Trophoblast cell (in vitro differentiated cells and primary cell): ENCODE data around the gene PTPRE.

Source experiments
- DNase-seq, 2 donors: peaks; one replicate each; pipeline ENCODE4 v3.0.0-alpha.2; 2016
- H2AFZ ChIP-seq: 2 replicates; pipeline ENCODE4 v1.6.1; 2013; ENCODE audit warnings: low read length, moderate library complexity, mild to moderate bottlenecking; ENCODE audit not compliant: insufficient read depth, poor library complexity
- H2AK5ac ChIP-seq: 2 replicates; pipeline ENCODE4 v1.6.1; 2013; ENCODE audit warnings: mild to moderate bottlenecking, low read length
- H2BK120ac ChIP-seq: 2 replicates; pipeline ENCODE4 v1.6.1; 2013; ENCODE audit warnings: low read length, mild to moderate bottlenecking, moderate library complexity; ENCODE audit not compliant: insufficient read depth, poor library complexity
- H2BK12ac ChIP-seq: 2 replicates; pipeline ENCODE4 v1.6.1; 2013; ENCODE audit warnings: mild to moderate bottlenecking, low read length, moderate library complexity
- H2BK5ac ChIP-seq: 2 replicates; pipeline ENCODE4 v1.6.1; 2013; ENCODE audit warnings: low read length, low read depth, moderate library complexity, mild to moderate bottlenecking; ENCODE audit not compliant: poor library complexity
- H3K14ac ChIP-seq: 2 replicates; pipeline ENCODE4 v1.6.1; 2013; ENCODE audit warnings: mild to moderate bottlenecking, low read length
- H3K18ac ChIP-seq: 2 replicates; pipeline ENCODE4 v1.6.1; 2013; ENCODE audit warnings: mild to moderate bottlenecking, low read length
- H3K23ac ChIP-seq: 2 replicates; pipeline ENCODE4 v1.6.1; 2013; ENCODE audit warnings: low read length
- H3K27ac ChIP-seq: 2 replicates; pipeline ENCODE4 v1.5.1; 2013; ENCODE audit warnings: low read depth, mild to moderate bottlenecking, inconsistent platforms, low read length, moderate library complexity
- H3K27me3 ChIP-seq: 2 replicates; pipeline ENCODE4 v1.6.1; 2013; ENCODE audit warnings: inconsistent platforms, mild to moderate bottlenecking, low read length, moderate library complexity; ENCODE audit not compliant: insufficient read depth
- H3K36me3 ChIP-seq, 2 experiments: 1 replicate in 1 of 2; 2 replicates in 1 of 2; pipeline ENCODE4 v1.6.1; 2013; ENCODE audit warnings: low read length in 2 of 2, mild to moderate bottlenecking in 2 of 2, moderate library complexity in 1 of 2; ENCODE audit not compliant: insufficient read depth in 2 of 2, control insufficient read depth in 1 of 2
- H3K4ac ChIP-seq: 2 replicates; pipeline ENCODE4 v1.6.1; 2013; ENCODE audit warnings: low read depth, mild to moderate bottlenecking, low read length, moderate library complexity
- H3K4me1 ChIP-seq, 2 experiments: 1 replicate in 1 of 2; 2 replicates in 1 of 2; pipeline ENCODE4 v1.6.1; 2013; ENCODE audit warnings: low read length in 2 of 2, mild to moderate bottlenecking in 2 of 2, moderate library complexity in 1 of 2; ENCODE audit not compliant: insufficient read depth in 2 of 2, control insufficient read depth in 1 of 2
- H3K4me2 ChIP-seq: 2 replicates; pipeline ENCODE4 v1.6.1; 2013; ENCODE audit warnings: inconsistent platforms, mild to moderate bottlenecking, low read length, moderate library complexity
- H3K4me3 ChIP-seq: 2 replicates; pipeline ENCODE4 v1.5.1; 2013; ENCODE audit warnings: mild to moderate bottlenecking, low read depth, low read length, inconsistent platforms
- H3K79me1 ChIP-seq: one replicate; pipeline ENCODE4 v1.6.1; 2013; ENCODE audit warnings: low read length
- H3K79me2 ChIP-seq: 2 replicates; pipeline ENCODE4 v1.6.1; 2013; ENCODE audit warnings: low read length, mild to moderate bottlenecking; ENCODE audit not compliant: control insufficient read depth, insufficient read depth, poor library complexity
- H3K9ac ChIP-seq: 2 replicates; pipeline ENCODE4 v1.6.1; 2013; ENCODE audit warnings: mild to moderate bottlenecking, low read length
- H3K9me3 ChIP-seq: 2 replicates; pipeline ENCODE4 v1.6.1; 2013; ENCODE audit warnings: low read depth, mild to moderate bottlenecking, control low read depth, inconsistent platforms, low read length; ENCODE audit not compliant: insufficient read depth
- H4K12ac ChIP-seq: 2 replicates; pipeline ENCODE4 v1.6.1; 2013; ENCODE audit warnings: low read depth, mild to moderate bottlenecking, low read length, moderate library complexity
- H4K8ac ChIP-seq: 2 replicates; pipeline ENCODE4 v1.6.1; 2013; ENCODE audit warnings: low read depth, mild to moderate bottlenecking, low read length, moderate library complexity
- H4K91ac ChIP-seq: one replicate; pipeline ENCODE4 v1.6.1; 2013; ENCODE audit warnings: low read depth, mild to moderate bottlenecking, low read length, moderate library complexity
- WGBS: extraction: QIAGEN DNeasy Blood & Tissue Kit; methylation state at CpG from one replicate; pipeline ENCODE4 v1.1.7; 2013; ENCODE audit warnings: missing lambda C conversion rate; ENCODE audit not compliant: insufficient read length, insufficient coverage; ENCODE audit errors: extremely low coverage; 5-methylcytosine and 5-hydroxymethylcytosine counted together

Gene PTPRE

DNA sequence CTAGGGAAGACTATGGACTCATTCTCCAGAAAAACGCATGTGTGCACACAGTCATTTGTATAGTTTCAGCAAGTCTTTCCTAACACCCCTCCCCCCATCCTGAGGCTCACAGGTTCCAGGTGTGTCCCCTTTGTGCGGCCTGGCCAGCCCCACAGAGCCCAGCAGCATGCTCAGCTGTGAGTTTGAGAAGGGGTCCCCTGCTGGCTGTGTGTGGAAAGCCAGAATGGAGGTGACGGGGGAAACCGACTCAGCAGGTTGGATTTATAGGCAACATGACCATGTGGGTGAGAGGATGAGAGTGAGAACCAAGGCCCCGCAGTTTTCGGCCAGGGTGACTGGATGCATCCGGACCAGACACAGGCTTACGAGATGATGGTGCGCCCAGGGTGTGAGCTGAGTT, 9.9 kb downstream of the PTPRE start:
- no CpG with 5 or more reads among the region's 9 CpGs for WGBS

DNA sequence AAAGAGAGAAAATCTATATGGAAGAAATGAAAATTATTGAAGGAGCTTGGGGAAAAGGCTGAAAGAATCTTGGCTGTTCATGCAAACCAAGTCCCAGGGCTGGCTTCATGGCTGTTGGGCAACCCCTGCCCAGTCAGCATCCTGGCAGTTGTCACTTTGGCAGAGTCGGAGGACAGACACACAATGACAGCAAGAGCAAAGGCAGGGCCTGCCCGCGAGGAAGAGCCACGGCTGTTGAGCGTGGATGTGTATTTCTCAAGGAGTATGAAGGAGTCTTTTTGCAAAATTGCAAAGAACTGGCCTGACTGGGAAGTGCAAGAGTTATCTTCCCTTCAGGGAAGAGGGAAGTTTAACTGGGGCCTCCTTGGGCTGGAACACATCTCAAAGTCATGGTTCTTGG, 11.7 kb downstream of the PTPRE start:
- H3K4me2 ChIP-seq = no peak overlapping the region
- H3K14ac ChIP-seq = no peak overlapping the region
- no peak overlapping the region for H3K27ac ChIP-seq
- H3K79me1 ChIP-seq = peaks cover 22% of the 10 kb centered on the region
- H4K91ac ChIP-seq = no peak overlapping the region
- DNase-seq = no peak
- H3K27me3 ChIP-seq = no peaks in the 10 kb centered on the region
- peak overlapping the region; percentile 55 for H2AK5ac ChIP-seq
- H3K4me3 ChIP-seq = no peak overlapping the region
- H3K9me3 ChIP-seq = no peaks in the 10 kb centered on the region
- H3K4me1 ChIP-seq = peaks cover 14 to 30% of the 10 kb centered on the region in 2 experiments
- H2BK120ac ChIP-seq = no peak overlapping the region
- no peak overlapping the region for H3K9ac ChIP-seq
- H3K79me2 ChIP-seq = no peaks in the 10 kb centered on the region
- H3K18ac ChIP-seq = no peak overlapping the region
- no peak overlapping the region for H3K4ac ChIP-seq
- H2BK12ac ChIP-seq = peak overlapping the region; percentile 21
- H4K8ac ChIP-seq = no peak overlapping the region
- no peak overlapping the region for H2AFZ ChIP-seq
- no peak overlapping the region for H4K12ac ChIP-seq
- no peak overlapping the region for H3K23ac ChIP-seq
- no peak overlapping the region for H2BK5ac ChIP-seq
- no peaks in the 10 kb centered on the region for H3K36me3 ChIP-seq
- no CpG with 5 or more reads among the region's 5 CpGs for WGBS

More for the DNA sequence above, 9.9 kb downstream of the PTPRE start:
- Histone ChIP-seq H3K36me3 (no peaks in the 10 kb centered on the region), H4K91ac (no peak overlapping the region), H4K12ac (no peak overlapping the region), H3K79me2 (no peaks in the 10 kb centered on the region), H3K4ac (no peak overlapping the region), H2AFZ (no peak overlapping the region), H2AK5ac (no peak overlapping the region), H3K9me3 (no peaks in the 10 kb centered on the region), H2BK12ac (no peak overlapping the region), H3K9ac (no peak overlapping the region), H2BK120ac (no peak overlapping the region), H3K27ac (no peak overlapping the region), H3K4me2 (no peak overlapping the region), H3K4me3 (no peak overlapping the region), H3K79me1 (peaks cover 12% of the 10 kb centered on the region), H4K8ac (no peak overlapping the region), H3K27me3 (no peaks in the 10 kb centered on the region), H3K23ac (no peak overlapping the region), H3K18ac (no peak overlapping the region), H3K14ac (no peak overlapping the region), H2BK5ac (no peak overlapping the region), H3K4me1 (peaks cover 4 to 21% of the 10 kb centered on the region in 2 experiments)
- DNase-seq = no peak

DNA sequence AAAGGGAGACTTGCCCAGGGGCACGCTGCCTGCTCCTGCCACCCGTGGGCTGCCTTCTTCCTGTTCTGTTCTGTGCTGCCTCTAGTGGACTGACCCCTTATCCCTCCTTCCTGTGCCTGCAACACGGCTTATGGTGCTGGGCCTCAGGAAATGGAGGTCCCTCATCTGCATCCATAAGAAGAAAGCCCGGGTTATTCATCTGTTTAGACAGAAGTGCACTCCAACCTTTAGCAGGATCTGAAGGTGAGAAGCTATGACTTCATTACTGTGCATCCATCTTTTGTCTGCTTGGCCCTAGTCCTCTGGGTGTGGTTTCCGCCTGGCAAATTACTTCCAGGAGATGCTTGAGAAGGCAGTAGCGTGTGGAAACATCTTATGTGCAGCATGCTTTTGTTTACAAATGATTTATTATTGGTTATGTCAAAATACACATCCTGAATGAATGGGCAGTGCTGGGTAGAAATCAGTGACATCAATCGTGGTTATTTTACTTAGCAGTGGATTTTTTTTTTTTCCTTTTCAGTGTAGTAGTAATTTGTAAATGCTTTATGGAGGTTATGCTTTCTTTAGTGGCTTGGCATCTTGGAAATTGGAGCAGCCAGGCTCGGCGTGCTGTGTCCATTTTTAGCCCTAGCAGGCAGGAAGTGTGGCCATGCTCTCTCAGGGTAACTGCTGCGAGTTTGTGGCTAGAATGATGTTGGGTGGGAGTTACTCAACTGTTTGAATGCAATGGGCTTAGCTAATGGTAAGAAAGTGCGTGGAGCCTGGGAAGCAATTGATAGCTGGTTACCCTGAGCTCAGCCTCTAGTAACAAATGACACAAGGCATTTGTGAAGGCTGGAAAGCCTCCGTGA, 12.7 kb downstream of the PTPRE start:
- H4K91ac ChIP-seq = peak overlapping the region; percentile 32
- H2BK5ac ChIP-seq = no peak overlapping the region
- no peaks in the 10 kb centered on the region for H3K36me3 ChIP-seq
- DNase-seq = no peak
- no peak overlapping the region for H4K12ac ChIP-seq
- peak overlapping the region; percentile 34 for H3K23ac ChIP-seq
- H2BK120ac ChIP-seq = no peak overlapping the region
- no peak overlapping the region for H4K8ac ChIP-seq
- H3K9me3 ChIP-seq = no peaks in the 10 kb centered on the region
- no peak overlapping the region for H3K4me2 ChIP-seq
- peak overlapping the region; percentile 19 for H2BK12ac ChIP-seq
- H3K4ac ChIP-seq = no peak overlapping the region
- WGBS = no CpG with 5 or more reads among the region's 12 CpGs
- H2AFZ ChIP-seq = peak overlapping the region; percentile 30
- H3K27ac ChIP-seq = no peak overlapping the region
- no peak overlapping the region for H3K4me3 ChIP-seq
- peaks cover 24% of the 10 kb centered on the region for H3K79me1 ChIP-seq
- no peak overlapping the region for H3K9ac ChIP-seq
- peak overlapping the region; percentile 14 for H3K18ac ChIP-seq
- no peaks in the 10 kb centered on the region for H3K79me2 ChIP-seq
- H3K27me3 ChIP-seq = no peaks in the 10 kb centered on the region
- H3K4me1 ChIP-seq = peaks cover 17 to 25% of the 10 kb centered on the region in 2 experiments
- H2AK5ac ChIP-seq = no peak overlapping the region
- no peak overlapping the region for H3K14ac ChIP-seq

DNA sequence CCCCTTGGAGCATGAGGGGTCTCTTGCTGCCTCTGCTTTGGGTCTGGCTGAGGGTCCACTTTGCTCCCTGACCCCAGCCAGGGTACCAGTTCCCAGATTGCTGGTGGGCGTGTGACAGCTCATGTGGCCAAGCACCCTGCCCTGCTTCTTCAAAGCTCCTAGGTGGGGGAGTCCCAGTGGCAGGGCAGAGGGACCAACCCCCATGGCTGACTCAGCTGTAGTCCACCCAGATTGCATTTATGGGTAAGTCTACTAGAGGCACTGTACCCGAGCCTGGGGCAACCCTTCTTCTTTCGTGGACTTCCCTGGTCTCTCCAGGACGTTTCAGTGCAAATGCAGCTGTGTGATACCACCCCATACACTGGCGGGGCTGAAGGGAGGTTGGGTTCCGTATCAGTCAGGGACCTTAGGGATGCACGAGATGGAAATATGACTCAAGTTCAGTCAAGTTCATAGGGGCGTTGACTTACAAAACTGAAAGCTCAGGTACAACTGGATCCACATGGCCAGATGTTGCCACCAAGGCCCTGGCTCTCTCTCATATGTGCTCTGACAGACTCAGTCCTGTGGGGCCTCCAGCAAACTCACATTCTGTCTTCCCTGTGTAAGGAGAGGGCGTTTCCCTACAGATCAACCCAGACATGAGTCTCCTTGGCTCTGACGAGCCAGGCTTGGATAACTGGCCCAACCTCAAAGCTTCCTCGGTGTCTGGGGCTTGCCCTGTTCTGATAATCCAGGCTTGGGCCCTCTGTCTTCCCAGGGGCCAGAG, 13.6 kb downstream of the PTPRE start:
- no peak overlapping the region for H4K12ac ChIP-seq
- H2BK12ac ChIP-seq = peak overlapping the region; percentile 38
- H3K4me2 ChIP-seq = no peak overlapping the region
- peak overlapping the region; percentile 14 for H3K18ac ChIP-seq
- H3K36me3 ChIP-seq = no peaks in the 10 kb centered on the region
- peaks cover 20 to 30% of the 10 kb centered on the region in 2 experiments for H3K4me1 ChIP-seq
- no CpG with 5 or more reads among the region's 11 CpGs for WGBS
- no peak overlapping the region for H2BK120ac ChIP-seq
- H3K14ac ChIP-seq = no peak overlapping the region
- no peak overlapping the region for H2AFZ ChIP-seq
- no peaks in the 10 kb centered on the region for H3K27me3 ChIP-seq
- no peak for DNase-seq
- peaks cover 2% of the 10 kb centered on the region for H3K79me2 ChIP-seq
- H3K23ac ChIP-seq = no peak overlapping the region
- H3K27ac ChIP-seq = no peak overlapping the region
- H2AK5ac ChIP-seq = peak overlapping the region; percentile 45
- no peak overlapping the region for H3K9ac ChIP-seq
- no peak overlapping the region for H4K8ac ChIP-seq
- H3K9me3 ChIP-seq = no peaks in the 10 kb centered on the region
- H3K4ac ChIP-seq = no peak overlapping the region
- no peak overlapping the region for H3K4me3 ChIP-seq
- H2BK5ac ChIP-seq = no peak overlapping the region
- peak overlapping the region; percentile 40 for H4K91ac ChIP-seq
- H3K79me1 ChIP-seq = peaks cover 31% of the 10 kb centered on the region
